HG03108 (cell line): ENCODE measurements around the gene CENPX.

ENCODE experiments used
- ATAC-seq: cut with Tn5 transposase; IDR thresholded peaks from one replicate; pipeline ENCODE4 v1.9.1; 2021; ENCODE audit warnings: moderate library complexity; ENCODE audit not compliant: unreplicated experiment

Gene CENPX

GRCh38 chr17:82055023-82055964 lies 32.6 kb upstream of the CENPX start:
- ATAC-seq: no peak

- ATAC-seq: no peak
These were observed 31.8 kb upstream of the CENPX start for GRCh38 chr17:82054351-82055022.

GRCh38 chr17:82053556-82054263 lies 31.0 kb upstream of the CENPX start:
- no peak for ATAC-seq

GRCh38 chr17:82053130-82053529 lies 30.5 kb upstream of the CENPX start:
- ATAC-seq: no peak

GRCh38 chr17:82052638-82053059 lies 30.0 kb upstream of the CENPX start:
- ATAC-seq: no peak

GRCh38 chr17:82051776-82052637 lies 29.3 kb upstream of the CENPX start, which contains the start of the genes GPS1 and RFNG:
GPS1 (plus strand) TSS chr17:82051898; CDS start chr17:82051932, 34 bp downstream.
RFNG (minus strand) TSS chr17:82051811; CDS start chr17:82051766, 45 bp downstream.
- ATAC-seq: no peak

- no peak for ATAC-seq
These were observed 28.3 kb upstream of the CENPX start for GRCh38 chr17:82050761-82051641.

GRCh38 chr17:82050152-82050760 lies 27.6 kb upstream of the CENPX start:
- ATAC-seq: no peak

- ATAC-seq: no peak
These were observed 26.9 kb upstream of the CENPX start for GRCh38 chr17:82049521-82049971.

GRCh38 chr17:82049106-82049505 lies 26.4 kb upstream of the CENPX start:
- ATAC-seq: no peak

- ATAC-seq: no peak
These were observed 25.9 kb upstream of the CENPX start for GRCh38 chr17:82048571-82048971.

GRCh38 chr17:82047914-82048570 lies 25.4 kb upstream of the CENPX start:
- ATAC-seq: no peak

GRCh38 chr17:82047379-82047778 lies 24.7 kb upstream of the CENPX start:
- ATAC-seq: no peak

- ATAC-seq: no peak
These were observed 24.2 kb upstream of the CENPX start for GRCh38 chr17:82046903-82047302.

GRCh38 chr17:82045936-82046484 lies 23.3 kb upstream of the CENPX start:
- no peak for ATAC-seq

- ATAC-seq: no peak
These were observed 20.8 kb upstream of the CENPX start for GRCh38 chr17:82043507-82043906.

GRCh38 chr17:82042649-82043048 lies 20.0 kb upstream of the CENPX start:
- ATAC-seq: no peak
